ENCODE data around the gene GINS1.
"Not testable (repeated sequence)": the region's sequence is repeated elsewhere in the genome, so short reads cannot be mapped to it uniquely, and the experiment has no call there.

The GINS1 gene

DNA sequence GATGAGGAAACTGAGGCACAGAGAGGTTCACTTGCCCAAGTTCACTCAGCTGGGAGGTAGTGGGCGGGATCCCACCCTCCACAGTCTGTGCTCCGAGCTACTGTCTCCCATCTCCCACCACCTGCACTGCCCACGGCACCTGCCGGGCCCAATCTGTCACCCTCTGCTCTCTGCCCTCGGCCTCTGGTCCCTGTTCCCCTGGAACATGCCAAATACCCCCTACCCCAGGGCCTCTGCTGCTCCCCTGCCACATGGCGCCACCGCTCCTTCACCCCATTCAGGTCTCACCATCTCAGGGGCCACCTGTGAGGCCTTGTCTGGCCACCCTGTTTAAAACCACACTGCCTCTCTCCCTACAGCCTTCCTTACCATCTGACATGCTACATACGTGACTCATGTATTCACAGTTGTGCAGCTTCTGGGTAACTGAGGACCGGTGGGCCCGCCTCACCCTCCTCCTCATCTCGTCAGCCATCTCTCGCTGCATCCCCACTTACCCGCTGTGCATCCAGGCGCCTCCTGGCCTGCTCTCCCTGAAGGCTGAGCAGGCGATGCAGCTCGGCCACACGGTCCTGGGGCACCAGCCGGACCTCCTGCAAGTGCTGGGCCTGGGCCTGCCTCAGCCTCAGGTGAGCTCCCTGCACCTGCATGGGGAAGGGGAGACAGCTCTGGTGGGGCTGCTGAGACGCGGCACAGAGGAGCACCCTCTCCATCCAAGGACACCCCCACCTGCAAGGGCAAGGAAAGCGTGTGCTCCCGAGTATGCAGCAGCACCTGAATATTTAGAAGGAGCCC is 50.6 kb downstream of the GINS1 start:
- DNase-seq, result no peak

DNA sequence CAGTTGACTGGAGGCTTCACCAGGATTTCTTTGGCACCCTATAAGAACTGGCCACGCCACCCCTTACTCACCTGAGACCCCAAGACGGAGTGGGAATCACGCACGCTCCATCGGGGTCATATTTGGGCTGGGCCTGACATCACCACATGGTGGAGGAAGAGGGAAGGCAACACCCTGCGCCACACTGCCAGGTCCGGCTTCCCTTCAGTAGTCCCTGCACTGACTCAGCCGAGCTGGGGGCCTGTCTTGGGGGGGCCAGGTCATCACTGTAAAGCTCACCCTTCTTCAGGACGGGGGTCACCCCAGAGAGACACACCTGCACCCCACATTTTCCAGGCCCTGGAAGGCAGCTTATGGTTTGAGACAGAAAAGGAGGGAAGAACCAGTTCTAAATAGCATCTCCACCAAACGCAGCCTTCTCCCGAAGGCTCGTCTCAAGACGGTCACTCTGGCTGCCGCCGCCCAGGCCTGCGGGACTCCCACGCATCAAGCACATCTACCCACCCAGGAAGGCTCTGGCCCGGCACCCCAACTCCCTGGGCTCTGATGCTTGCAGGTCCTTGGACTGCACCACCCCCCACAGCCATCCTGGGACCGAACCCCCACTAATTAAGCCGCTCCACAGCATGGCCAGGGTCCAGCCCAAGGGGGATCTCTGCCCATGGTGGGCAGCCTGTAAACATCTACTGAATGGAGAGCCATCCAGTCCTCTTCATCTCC is 51.8 kb downstream of the GINS1 start:
- DNase-seq, result no peak

DNA sequence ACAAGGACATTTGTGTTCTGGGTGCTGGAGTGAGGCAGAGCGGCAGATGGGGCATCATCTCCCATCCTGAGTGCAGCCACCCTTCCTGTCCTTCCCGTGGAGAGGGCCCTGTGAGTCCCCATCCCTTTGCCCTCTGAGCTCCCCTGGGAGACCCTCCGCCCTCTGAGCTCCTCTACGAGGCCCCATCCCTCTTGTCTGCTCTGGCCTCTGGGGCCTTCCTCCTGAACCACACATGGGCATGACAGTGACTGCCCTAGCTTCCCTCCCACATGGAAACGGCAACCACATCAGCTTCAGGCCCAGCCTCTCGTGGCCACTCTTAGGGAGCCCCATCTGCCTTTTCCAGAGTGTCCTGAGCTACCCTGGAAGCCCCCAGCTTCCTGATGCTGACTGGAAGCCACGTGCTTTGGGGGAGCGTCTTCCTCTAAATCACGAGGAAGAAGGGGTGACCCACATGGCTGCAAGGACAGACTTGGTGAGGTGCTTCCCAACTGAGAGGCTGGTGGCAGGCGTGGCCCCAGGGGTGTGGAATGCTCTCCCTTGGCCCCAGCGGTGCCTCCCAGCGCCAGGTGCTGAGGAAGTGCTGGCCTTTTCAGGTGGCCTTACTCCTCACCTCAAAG is 52.6 kb downstream of the GINS1 start:
- no peak for DNase-seq

DNA sequence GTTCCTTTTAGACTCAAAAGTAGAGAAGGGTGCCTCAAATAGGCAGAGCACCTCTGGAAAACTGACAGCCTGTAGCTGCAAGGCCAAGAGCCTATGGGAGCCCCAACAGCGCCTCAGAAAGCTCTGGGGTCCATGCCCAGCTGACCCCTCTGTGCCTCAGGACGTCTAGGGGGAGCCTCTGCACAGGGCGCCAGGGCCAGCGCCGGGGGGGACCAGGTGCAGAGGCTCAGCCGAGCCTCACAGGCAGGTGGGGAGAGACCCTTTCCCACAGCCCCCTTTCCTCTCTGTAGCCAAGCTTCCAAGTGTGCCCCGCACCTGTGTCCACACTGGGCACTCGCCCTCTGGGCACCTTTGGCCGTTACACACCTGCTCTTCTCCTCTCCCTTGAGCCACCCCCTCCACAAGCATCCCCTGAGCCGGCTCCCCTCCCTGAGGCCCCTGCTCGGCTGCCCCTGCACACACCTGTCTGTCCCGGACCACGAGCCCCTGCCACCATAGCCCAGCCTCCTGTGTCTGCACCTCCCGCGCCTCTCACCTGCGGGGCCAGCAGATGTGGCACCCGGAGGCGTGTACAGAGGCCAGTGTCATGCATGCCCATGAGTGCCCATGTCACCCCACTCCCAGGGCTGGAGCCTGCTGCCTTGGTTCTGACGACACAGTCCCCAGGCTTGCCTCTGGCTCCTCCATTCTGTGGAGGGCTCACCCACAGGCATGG is 53.2 kb downstream of the GINS1 start:
- no peak for DNase-seq

DNA sequence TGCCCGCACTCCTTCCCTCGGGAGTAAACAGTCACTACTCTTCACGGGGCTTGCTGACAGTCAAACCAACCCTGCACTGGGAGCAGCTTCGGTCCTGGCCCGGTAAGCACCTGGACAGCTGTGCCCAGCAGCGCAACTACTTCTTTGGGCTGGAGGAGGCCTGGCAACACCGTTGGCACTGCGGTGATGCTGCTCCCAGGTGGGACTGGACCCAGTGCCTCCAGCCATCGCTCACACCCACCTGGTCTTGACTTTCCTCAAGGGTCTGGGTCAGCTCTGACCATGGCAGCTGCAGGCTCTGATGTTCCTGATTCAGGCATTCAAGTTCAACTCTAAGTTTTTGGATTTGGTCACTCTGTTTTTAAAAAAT is 53.8 kb downstream of the GINS1 start:
- DNase-seq, result no peak

DNA sequence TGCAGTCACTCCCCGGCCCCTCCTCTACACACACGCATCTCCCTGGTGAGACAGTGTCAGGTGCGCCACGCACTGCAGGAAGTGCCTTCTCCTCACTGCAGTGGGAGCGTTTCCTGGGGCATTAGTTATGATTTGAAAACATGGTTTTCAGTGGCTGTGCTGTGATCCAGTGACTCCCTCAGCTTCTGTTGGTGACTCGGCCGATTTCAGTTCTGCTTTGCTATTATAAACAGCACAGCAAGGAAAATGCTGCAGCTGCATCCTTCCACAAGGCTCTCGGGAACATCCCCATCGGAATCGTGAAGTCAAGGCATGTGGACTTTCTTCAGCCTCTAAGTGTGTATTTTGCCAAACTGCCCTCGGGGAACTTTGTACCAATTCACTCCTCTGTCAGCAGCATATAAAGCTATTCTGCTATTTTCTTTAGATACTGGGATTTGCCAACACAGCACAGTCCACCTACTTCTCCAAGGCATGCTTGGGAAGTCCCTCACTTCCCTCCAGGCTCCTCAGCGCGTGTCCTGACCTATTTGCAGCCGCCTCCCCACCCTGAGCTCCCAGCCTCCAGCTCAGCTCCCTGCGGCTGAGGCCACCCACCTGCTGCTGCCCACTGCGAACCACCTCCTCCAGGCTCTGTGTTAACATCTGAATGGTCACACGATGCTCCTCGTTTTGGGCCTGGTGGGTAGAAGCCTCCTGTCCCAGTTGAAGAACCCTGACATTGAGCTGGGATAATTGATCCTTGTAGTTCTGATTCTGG is 54.5 kb downstream of the GINS1 start:
- DNase-seq, result no peak

DNA sequence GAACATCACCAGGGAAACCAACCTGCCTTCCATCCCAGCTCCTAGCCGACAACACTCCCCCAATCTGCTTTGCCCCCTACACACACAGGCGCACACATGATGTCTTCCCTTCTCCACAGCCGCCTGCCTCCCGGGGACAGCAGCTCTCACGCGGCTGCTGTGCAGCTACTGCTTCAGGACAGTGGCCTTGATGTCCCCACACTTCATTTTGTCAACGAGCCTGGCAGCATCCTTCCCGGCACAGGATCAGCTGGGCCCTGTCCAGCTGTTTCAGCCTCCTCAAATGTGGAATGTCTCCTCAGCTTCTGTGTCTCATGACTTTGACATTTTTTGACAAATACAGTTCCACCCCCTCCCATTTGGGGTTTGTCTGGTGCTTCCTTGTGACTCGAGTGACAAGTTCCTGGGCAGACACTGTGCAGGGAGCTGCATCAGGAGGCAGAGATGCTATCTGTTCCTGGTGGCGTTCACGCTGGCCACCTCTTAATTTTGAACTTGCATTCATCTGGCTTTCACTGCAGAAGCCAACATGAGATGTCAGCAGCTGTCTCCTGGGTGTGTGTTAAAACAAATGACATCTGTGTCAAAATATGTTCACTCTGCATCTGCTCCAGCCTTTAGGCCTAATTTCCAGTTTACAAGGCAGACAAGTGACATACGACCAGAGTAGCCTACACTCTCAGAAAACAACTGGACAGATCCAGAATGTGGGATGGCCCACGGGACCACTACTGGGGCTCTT is 57.2 kb downstream of the GINS1 start:
- DNase-seq, result no peak

DNA sequence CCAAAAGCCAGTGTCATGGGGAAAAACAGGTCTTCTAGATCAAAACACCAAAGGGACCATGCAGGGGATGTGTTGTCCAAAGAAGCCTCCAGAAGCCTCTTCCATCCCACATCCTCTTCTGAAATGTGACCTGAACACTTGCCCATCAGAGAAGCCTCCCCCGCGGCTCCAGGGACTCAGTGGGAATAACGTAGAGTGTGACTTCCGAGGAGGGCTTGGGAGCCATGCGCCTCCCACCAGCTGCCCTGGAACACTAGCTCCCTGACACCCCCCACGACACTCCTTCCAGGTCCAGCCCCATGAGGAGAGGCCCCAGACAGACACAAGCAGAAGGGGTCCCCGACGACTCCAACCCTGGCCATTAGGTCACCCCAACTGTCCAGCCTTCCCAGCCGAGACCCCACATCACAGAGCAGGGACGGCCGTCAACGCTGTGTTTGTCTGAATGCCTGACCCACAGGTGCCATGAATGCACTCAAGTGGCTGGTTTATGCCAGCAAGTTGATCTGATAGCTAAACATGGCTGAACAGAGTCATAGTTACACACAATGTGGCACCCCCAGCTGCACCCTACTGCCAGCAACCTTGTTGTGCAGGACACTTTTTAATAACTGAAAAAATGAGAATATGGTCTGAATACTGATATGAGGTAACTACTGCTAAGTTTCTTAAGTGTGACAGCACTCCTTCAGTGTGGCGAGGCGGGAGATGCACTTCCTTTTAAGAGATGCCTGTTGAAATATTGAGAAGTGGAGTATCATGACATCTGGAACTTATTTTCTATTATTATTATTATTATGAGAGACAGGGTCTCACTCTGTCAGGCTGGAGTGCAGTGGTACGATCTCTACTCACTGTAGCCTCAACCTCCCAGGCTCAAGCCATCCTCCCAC is 58.0 kb downstream of the GINS1 start:
- no peak for DNase-seq

DNA sequence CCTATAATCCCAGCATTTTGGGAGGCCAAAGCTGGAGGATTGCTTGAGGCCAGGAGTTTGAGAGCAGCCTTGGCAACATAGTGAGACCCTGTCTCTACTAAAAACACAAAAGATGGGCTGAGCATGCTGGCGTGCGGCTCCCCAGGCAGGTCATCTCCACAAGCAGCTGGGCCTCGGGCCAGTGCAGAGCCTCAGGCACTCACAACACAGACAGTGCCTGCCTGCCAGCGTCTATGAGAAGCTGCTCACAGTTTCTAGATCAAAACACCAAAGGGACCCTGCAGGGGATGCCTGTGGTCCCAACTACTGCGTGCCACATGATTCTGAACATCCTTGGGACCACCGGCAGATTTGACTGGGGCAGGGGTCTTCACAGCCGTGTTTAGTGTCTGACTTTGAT is 59.4 kb downstream of the GINS1 start:
- DNase-seq, result no peak

DNA sequence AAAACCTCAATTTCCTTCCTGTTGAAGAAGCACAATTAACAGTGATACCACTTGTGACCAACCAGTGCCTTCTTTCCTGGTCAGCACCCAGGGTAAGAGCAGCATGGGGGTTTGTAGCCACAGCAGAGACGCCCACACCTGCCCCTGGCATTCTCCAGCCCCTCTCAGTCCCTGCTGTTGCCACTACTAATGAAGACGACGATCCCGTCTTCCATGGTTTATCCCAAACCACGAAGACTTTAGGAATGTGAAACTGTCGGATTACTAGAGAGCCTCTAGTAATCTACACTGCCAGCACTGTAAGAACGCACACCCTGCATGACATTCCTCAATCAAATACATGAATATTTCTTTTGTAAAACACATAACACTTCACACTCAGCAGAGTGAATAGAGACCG is 60.0 kb downstream of the GINS1 start:
- no peak for DNase-seq

DNA sequence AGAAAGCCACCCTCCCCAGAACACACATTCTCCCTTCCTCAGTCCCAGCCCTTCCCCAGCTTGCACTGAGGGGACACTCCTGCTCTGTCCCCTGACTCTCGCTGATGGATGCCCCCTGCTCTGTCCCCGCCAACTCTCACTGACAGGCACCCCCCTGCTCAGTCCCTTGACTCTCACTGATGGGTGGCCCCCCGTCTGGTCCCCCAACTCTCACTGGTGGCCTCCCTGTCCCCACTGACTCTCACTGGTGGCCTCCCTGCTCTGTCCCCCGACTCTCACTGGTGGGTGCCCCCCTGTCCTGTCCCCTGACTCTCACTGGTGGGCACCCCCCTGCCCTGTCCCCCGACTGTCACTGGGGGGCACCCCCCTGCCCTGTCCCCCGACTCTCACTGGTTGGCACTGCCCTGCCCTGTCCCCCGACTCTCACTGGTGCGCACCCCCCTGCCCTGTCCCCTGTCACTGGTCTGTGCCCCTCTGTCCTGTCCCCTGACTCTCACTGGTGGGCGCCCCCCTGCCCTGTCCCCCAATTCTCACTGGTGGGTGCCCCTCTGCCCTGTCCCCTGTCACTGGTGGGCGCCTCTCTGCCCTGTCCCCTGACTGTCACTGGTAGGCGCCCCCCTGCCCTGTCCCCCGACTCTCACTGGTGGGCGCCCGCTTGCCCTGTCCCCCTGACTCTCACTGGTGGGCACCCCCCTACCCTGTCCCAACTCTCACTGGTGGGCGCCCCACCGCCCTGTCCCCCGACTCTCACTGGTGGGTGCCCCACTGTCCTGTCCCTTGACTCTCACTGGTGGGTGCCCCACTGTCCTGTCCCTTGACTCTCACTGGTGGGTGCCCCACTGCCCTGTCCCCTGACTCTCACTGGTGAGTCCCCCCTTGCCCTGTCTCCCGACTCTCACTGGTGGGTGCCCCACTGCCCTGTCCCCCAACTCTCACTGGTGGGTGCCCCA is 60.9 kb downstream of the GINS1 start:
- DNase-seq, result no peak

DNA sequence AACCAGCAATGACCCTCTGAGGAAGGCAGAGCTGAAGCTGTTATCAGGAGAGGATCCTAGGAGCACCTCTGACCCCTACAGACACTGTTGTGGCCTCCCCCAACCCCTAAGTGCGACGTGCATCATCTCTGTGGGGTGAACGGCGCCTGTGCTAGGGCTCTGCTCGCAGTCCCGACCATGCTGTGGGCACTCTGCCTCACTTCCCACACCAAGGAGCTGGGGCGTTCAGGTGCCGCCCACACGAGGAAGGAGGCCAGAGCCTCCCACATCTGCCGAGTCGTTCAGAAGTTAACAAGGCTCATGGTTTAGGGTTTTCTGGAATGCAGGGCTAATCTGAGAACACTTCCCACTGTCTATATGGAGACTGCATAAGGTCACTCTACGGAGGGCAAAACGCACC is 62.1 kb downstream of the GINS1 start:
- DNase-seq, result no peak

DNA sequence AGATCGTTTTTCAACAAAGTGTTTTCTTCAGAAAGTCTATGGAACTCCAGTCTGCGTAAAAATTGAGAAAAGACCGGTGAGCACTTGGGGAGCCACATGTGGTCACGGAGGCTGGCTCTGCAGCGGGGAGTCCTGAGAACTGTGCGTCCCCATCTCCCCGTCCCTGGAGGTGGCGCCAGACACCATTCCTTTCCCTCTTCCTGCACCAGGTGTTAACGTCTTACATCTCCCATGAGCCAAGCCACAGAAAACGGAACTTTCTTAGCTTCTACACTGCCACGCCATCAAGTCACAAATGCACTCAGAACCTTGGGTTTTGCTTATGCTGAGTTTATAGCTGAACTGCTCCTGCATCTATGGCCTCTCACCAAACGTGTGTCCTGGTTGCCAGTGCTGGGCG is 62.6 kb downstream of the GINS1 start:
- no peak for DNase-seq

DNA sequence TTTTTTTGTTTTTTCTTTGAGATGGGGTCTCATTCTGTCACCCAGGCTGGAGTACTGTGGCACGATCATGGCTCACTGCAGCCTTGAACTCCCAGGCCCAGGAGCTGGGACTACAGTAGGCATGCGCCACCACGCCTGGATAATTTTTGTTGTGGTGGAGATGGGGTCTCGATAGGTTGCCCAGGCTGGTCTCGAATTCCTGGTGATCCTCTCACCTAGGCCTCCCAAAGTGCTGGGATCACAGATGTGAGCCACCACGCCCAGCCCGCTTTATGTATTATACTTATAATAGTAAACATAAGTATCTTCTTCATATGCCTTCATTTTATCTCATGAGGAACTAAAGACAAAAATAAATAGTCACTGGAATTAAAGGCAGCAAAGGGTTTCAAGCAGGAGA is 63.5 kb downstream of the GINS1 start:
- no peak for DNase-seq

DNA sequence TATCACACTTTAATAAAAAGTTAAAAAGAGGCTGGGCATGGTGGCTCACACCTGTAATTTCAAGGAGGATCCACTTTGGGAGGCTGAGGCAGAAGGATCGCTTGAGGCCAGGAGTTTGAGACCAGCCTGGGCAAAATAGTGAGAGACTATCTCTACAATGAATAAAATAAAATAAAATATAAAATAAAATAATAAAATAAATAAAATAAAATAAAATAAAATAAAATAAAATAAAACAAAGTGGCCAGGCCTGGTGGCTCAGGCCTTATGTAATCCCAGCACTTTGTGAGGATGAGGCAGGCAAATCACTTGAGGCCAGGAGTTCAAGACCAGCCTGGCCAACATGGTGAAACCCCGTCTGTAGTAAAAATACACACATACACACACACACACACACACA is 65.8 kb downstream of the GINS1 start:
- DNase-seq, result not testable (repeated sequence)

DNA sequence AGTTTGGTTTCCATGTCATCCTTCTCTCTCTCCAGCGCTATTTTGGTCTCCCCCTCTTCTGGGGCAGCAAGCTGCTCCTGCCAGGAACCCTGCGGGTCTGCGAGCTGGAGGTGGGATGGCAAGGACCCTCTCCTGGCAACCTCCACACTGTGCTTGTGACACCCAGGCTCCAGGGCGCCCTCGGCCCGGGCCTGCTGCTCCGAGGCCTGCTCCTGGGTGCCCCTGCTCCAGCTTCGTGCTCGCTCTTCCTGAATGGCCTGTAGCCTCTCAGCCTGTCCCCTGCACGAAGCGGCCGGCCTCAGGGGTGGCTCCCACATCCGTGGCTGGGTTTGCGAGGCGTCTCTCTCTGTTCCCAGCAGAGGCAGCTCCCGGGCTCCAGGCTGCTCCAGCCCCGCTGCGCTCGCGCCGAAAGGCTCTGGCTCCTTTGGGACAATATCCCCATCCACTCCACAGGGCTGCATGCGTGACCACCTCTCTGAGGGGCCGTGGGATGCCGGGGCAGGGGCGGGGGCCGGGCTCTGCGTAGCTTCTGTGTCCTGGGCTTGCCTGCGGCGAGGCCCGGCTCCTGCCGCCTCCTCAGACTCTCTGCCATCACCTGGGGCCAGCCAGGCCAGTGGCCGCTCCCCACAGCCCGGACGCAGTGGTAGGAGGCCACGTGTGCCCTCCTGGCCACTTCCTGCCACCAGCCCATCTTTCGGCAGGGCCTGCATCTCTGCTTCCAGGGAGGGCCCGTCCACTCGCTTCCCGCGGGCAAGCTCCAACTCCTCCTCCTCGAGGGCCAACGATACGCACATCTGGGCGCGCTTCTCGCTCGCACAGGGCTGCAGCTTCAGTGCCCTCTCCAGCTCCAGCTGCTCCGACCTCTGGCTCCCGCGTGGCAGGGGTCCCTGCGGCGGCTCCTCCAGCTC is 68.9 kb downstream of the GINS1 start:
- DNase-seq, result no peak

DNA sequence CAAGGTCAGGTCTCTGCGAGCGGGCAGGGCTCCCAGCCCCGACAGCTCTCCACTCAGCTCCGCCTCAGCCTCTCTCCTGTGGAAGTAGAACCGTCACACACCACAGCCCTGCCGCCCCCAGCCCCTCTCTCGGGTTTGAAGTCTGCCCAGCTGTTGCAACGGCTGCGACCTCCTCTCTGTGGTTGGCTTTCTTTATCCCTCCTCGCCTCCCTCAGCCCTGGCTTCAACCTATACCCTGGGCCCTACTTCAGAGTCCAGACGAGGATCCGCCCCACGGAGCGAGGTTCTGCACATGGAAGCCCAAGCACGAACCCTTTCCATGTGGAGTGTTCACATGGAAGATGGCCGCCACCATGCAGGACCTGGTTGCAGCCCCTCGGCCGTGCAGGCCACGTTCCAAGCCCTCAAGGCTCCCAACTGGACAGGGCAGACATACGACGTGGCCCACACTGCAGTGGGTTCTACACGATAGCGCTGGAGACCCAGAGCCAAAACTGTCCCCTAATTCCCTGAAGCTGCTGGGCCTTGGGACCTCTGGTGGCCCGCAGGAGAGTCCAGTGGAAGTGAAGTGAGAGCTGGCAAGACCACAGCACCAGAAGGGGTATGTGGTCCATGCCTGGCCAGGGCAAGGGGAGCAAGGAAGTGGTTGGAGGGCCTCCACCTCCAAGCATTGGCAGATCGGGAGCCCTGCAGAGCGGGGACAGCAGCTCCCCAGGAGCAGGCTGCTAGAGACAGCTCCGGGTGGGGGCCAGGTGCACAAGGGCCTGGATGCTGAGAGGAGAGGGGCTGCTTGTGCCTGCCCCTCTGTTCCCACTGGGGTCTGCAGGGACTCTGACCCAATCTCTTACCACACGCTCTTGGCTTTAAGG is 69.8 kb downstream of the GINS1 start:
- DNase-seq, result no peak

All from amniotic stem cell (primary cell).